ENCODE results near the gene CS.

DNA sequence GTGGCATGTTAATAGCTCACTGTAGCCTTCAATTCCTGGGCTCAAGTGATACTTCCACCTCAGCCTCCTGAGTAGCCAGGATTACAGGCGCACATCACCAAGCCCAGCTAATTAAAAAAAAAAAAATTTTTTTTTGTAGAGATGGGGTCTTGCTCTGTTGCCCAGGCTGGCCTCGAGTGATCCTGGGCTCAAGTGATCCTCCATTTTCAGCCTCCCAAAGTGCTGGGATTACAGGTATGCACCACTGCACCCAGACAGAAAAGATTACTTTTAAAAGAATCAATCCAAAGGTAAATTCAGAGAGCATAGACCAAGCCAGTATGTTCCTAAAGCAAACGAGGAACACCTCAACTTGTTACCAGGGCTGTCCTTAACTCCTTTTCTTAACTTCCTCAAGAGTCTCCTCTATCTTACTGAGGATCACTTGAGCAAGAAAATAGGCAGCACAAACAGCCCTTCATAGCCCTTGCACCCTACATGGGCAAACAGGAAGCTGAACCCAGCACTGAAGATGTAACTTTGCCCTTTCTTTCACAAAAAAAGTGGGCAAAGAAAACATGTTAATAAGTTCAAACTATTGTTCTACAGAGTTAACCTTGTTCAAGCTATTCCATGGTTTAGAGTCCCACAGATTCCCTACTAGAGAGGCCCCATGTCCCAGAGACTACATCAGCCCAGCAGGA lies 11.3 kb downstream of the CS start:
- TF ChIP-seq, protein P1, sequence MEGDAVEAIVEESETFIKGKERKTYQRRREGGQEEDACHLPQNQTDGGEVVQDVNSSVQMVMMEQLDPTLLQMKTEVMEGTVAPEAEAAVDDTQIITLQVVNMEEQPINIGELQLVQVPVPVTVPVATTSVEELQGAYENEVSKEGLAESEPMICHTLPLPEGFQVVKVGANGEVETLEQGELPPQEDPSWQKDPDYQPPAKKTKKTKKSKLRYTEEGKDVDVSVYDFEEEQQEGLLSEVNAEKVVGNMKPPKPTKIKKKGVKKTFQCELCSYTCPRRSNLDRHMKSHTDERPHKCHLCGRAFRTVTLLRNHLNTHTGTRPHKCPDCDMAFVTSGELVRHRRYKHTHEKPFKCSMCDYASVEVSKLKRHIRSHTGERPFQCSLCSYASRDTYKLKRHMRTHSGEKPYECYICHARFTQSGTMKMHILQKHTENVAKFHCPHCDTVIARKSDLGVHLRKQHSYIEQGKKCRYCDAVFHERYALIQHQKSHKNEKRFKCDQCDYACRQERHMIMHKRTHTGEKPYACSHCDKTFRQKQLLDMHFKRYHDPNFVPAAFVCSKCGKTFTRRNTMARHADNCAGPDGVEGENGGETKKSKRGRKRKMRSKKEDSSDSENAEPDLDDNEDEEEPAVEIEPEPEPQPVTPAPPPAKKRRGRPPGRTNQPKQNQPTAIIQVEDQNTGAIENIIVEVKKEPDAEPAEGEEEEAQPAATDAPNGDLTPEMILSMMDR (IDR thresholded peaks at IDR 0.05): no peak
- TF ChIP-seq POLR2A (IDR thresholded peaks at IDR 0.05): no peak

Data from testis (tissue), 2 donors.